Activated CD8-positive, alpha-beta memory T cell treated with anti-CD3 and anti-CD28 coated beads for 36 hours (primary cell): ENCODE measurements around the gene DPH6. TPM values are rescaled to one million over a fixed set of nuclear protein-coding genes. Genes with fewer than 3 reads are reported as not detected.
"Not testable (repeated sequence)": the region's sequence is repeated elsewhere in the genome, so short reads cannot be mapped to it uniquely, and the experiment has no call there.

ENCODE experiments used
- CTCF ChIA-PET: fragments of 350-600 bp; sonication (Branson Sonifier 250); formaldehyde crosslinking; loops from one replicate; lab custom pipeline; 2021; ENCODE audit warnings: antibody characterized with exemption; lab: Charles Lee
- POLR2A ChIA-PET: fragments of 350-600 bp; sonication (Branson Sonifier 250); formaldehyde crosslinking; loops from one replicate; lab custom pipeline; 2021; ENCODE audit warnings: antibody characterized with exemption; lab: Charles Lee
- total RNA-seq, 2 experiments: library from RNA; stranded (reverse); gene quantifications; one replicate each; pipeline ENCODE4 v1.2.3, GENCODE V29; 2021

DPH6 gene
- total RNA-seq, 2 experiments from 2014 or later, result 8.7 to 10.4 TPM

GRCh38 chr15:35448294-35448693 is 97.7 kb downstream of the DPH6 start:
- CTCF ChIA-PET, result no interaction called here
- POLR2A ChIA-PET, result no interaction called here

DNA sequence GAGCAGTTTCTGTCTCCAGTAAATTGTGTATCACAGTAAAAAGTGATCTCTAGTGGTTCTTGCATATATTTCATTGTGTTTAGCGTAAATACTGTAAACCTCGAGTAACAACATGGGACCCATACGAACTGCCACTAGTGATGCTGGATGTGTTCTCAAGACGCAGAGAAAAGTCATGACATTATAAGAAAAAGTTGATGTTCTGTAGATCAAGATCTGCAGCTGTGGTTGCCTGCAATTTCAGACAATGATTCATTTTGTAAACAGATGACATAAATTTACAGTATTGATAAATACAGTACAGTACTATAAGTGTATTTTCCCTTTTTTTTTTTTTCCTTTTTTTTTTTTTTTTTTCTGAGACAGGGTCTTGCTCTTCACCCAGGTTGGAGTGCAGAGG is 100.1 kb downstream of the DPH6 start:
- ChIA-PET CTCF (interaction anchor here (1.0 kb wide), 1 partner anchor 368 kb away, joined by 4 read pairs; no protein-coding TSS in a partner anchor), POLR2A (no interaction called here)

DNA sequence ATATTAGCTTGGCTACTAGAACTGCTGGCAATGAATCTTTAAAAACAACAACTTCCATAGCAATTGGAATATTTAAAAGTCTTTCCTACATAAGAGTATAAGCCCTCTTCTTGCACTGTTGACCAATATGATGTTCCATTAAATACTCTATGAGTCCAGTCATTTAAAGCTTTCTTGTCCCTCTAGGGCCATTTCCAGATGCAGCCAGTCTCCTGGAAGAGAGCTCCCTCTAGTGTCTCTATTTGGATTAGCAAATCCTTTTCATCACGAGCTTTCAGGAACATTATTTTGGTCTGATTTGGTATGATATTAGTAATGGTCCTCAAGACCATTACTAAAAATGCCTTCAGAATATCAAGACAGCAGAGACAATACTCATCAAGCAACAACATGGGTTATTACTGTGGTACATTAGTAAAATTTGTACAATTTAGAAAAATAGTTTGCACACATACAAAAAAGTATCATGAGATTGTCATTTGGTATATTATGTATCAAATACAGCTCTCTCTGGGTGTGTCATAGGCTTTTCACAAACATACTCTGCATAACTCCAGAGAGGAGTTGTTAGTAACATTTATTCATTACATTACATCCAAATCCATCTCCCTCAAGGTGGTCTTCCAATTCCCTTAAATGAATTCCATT is 101.3 kb downstream of the DPH6 start:
- ChIA-PET CTCF (interaction anchor here (0.6 to 1.9 kb wide), 8 partner anchors 8 to 1201 kb away, joined by 3 to 9 read pairs (median 4); no protein-coding TSS in a partner anchor), POLR2A (no interaction called here)

DNA sequence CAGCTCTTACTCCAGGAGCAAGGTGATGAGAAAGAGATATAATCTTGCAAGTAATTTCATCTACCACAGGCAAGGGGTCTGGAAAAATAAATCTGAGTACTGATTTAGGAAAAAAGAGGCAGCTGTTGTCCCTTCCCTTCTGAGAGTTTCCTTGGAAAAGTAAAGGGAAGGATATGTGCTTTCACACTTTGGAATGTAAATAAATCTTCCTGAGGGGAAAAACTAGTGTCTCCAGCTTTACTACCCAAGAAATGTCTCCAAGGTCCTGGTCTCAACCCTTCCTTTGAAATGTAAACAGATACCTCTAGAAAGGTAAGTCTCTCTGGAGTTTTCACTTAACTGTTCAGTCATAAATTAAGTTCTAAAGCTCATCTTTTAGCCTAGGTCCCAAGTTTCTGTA is 102.6 kb downstream of the DPH6 start:
- ChIA-PET CTCF (interaction anchor here (1.0 to 1.9 kb wide), 4 partner anchors 9 to 365 kb away, joined by 3 to 9 read pairs (median 4); no protein-coding TSS in a partner anchor), POLR2A (no interaction called here)

- CTCF ChIA-PET, result interaction anchor here (1.0 kb wide), 1 partner anchor 143 kb away, joined by 3 read pairs; no protein-coding TSS in a partner anchor
- POLR2A ChIA-PET, result no interaction called here
Observed at GRCh38 chr15:35442742-35443141, 103.2 kb downstream of the DPH6 start.

DNA sequence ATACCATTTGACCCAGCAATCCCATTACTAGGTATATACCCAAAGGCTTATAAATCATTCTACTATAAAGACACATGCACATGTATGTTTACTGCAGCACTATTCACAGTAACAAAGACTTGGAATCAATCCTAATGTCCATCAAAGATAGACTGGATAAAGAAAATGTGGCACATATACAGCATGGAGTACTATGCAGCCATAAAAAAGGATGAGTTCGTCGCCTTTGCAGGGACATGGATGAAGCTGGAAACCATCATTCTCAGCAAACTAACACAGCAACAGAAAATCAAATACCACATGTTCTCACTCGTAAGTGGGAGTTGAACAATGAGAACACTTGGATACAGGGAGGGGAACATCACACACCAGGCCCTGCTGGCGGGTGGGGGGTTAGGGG is 104.7 kb downstream of the DPH6 start:
- POLR2A ChIA-PET, CTCF ChIA-PET: not testable (repeated sequence)

GRCh38 chr15:35440265-35440664 is 105.7 kb downstream of the DPH6 start:
- POLR2A ChIA-PET, result no interaction called here
- CTCF ChIA-PET, result no interaction called here

DNA sequence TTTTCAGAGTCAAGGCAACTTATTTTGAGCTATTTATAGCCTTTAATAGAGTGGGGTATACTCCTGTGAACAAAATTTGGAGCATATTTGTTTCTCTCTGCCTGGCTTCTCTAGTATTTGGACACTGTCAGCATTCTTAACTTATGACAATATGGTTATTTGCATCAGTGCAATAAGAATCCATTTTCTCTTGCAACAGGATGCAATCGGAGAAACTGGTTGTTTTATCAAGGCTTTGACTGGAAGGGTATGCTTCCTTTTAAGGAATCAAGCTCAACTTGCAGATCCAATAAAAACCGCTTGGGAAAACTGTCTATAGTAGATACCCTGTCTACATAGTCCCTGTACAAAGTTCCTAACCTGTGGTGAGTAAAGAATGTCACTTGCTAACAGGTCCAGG is 106.7 kb downstream of the DPH6 start:
- ChIA-PET POLR2A (no interaction called here), CTCF (no interaction called here)

GRCh38 chr15:35437157-35437556 is 108.8 kb downstream of the DPH6 start:
- ChIA-PET POLR2A (no interaction called here), CTCF (interaction anchor here (1.0 kb wide), 1 partner anchor 7 kb away, joined by 3 read pairs; no protein-coding TSS in a partner anchor)

GRCh38 chr15:35436422-35436821 is 109.5 kb downstream of the DPH6 start:
- CTCF ChIA-PET, result interaction anchor here (1.0 kb wide), 1 partner anchor 8 kb away, joined by 3 read pairs; no protein-coding TSS in a partner anchor
- POLR2A ChIA-PET, result no interaction called here

DNA sequence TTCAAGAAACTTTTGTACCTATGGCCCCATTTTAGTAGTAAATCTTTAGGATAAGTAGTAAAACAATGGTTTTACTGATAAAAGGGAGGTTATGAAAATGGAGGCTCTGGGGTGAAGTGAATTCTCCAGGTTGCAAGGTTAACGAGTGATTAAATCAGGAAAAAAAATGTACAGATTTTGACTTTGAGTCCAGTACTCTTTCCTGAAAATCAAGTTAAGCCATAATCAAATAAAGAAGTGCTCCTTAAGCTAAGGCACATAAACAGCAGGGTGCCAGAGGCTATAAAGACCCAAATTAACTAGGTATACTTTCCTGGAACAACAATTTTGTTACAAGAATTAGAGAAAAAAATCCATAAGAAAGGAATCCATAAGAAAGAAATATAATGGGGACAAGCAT is 114.7 kb downstream of the DPH6 start:
- CTCF ChIA-PET, result no interaction called here
- POLR2A ChIA-PET, result no interaction called here

DNA sequence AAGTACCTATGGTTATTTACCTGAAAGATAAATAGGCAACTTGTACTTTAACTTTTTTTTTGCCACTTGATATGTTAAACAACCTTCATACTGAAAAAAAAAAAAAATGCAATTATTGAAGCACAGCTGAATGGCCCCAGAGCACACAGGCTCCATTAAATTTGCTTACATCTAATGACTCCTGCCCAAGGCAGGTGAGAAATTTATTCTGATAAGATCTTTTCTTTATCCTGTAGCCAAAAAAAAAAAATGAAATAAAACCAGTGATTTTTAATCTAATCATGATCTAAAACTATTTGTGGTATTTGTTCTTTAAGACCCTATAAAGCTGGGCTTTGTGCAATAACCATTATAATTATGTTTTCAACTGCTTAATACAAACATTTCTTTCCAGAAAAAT is 115.7 kb downstream of the DPH6 start:
- CTCF ChIA-PET, result interaction anchor here (1.9 kb wide), 1 partner anchor 14 kb away, joined by 6 read pairs; no protein-coding TSS in a partner anchor

DNA sequence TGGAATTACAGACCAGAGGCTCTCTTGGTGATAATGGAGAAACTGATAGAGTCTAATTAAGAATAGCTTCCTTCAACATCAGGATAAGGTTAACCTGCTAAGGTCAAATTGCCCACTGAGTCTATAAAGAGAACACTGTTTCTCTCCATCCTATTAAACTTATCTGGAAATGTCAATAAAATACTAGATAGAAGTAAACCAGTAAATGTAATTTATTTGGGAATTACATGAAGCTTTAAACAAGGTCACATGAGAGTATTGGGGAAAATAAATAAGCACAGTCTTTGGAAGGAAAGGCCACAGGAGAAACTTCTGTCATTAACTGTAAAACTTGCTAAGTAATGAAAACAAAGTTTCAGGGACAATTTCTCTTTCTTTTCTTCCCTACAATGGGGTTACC is 118.5 kb downstream of the DPH6 start:
- POLR2A ChIA-PET, result no interaction called here
- CTCF ChIA-PET, result no interaction called here

More for the DNA sequence above, 115.7 kb downstream of the DPH6 start:
- POLR2A ChIA-PET, result no interaction called here

- POLR2A ChIA-PET, result no interaction called here
- CTCF ChIA-PET, result no interaction called here
Observed at GRCh38 chr15:35427091-35427490, 118.9 kb downstream of the DPH6 start.

DNA sequence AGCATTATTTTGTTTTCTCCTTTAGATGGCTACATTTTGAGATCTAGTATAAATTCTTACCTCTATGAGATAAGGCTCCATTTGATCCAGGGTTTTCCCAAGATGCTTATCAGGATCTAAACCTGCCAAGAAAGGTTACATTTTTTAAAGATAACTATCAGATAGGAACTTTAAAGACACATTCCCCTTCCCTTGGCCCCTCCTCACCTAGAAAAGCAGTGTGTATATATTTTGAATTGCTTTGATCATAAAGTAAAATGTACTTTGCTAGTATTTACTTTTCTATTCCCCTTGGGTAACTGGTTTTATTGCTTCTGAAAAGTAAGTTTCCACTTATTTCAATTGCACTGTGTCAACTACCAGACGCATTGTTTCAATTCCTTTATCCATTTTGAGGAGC is 135.2 kb downstream of the DPH6 start:
- POLR2A ChIA-PET, result no interaction called here
- CTCF ChIA-PET, result no interaction called here

DNA sequence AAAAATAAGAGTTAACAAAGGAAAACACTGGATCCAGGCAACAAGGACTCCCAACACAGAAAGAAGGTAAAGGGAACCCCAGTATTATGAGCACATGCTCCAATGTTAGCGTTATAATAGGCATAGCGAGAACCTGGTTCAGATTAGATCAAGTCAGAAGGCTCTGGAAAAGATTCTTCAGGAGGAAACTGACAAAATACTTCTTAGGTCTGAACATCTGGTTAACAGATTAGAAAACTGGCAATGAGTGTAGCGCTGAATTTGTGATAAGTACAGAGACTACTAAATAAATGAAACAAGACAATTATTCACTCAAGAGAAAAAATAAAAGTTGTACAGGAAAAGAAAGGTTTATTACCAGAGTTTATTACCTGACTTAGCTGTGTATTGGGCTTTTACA is 146.1 kb downstream of the DPH6 start:
- ChIA-PET CTCF (no interaction called here), POLR2A (no interaction called here)

DNA sequence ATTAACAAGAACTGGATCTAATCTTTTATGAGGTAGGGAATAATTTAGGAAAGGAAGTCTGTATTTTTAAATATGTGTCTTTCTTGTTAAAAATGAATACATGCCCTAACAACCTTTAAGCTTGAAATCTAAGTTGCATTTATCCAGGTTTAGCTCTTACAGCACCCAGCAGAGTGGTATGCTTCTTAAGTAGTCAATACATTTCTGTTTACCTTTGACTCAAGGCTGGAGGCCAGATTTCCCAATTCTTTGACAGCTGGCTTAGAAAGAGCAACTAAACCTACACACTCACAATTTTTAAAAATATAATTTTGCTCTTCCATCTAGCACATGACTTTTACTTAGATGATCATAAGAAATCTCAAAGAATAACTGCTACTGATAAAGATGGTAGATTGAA is 148.9 kb downstream of the DPH6 start:
- POLR2A ChIA-PET, result no interaction called here
- CTCF ChIA-PET, result no interaction called here

DNA sequence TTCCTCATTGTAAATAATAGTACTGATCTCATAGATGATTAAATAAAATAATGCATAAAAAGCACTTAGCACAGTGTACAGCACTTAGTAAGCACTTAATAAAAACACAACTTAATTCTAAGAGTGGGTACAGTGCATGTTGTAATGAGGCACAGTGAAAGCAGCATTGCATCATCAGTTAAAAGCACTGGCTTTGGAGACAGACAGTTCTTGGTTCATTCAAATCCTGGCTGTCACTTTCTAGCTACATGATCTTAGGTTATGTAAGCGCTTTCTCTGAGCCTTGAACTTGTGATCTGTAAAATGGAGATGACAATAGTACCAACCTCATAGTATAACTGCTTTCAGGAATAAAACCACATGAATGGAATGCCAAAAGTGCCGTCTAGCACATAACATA is 151.5 kb downstream of the DPH6 start:
- ChIA-PET POLR2A (no interaction called here), CTCF (no interaction called here)

DNA sequence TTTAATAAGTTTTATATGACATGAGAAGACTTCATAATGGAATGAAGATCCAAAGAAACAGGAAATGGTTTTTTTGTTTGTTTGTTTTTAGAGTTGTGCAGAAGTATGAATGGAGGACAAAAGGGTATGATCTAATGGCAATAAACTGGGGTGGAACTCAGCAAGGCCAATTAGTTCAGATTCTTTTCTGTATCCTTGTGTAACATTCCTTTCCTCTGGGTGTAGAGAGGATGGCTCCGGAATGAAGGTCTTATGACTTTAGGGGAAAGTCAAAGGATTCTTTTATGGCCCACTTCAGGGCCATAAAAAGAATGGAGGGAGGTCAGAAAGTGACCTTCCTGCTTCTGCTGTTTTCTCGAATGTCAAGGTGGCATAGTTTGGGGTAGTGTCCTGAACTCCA is 152.6 kb downstream of the DPH6 start:
- POLR2A ChIA-PET, result no interaction called here
- CTCF ChIA-PET, result no interaction called here

GRCh38 chr15:35391408-35391984 is 154.5 kb downstream of the DPH6 start:
- CTCF ChIA-PET, result not testable (repeated sequence)

DNA sequence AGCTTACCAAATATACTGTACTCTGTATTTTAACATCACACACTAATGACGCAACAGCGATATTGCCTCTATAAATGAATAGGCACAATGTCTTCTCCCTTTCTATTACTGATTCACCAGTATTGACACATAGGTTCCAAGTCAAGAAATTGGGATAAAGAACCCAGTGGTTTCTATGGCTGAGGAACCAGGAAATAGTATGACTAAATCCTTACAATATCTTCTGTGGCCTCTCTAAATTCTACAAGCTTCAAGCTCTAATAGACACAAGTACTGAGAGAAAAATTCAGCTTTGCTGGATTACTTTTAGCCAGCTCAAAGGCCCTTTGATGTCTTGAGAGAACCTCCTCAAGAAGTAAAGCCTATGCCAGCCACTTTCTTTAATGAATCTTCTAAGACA is 162.5 kb downstream of the DPH6 start:
- CTCF ChIA-PET, result no interaction called here
- POLR2A ChIA-PET, result no interaction called here

More at GRCh38 chr15:35391408-35391984, 154.5 kb downstream of the DPH6 start:
- POLR2A ChIA-PET, result not testable (repeated sequence)
